ENCODE measurements around the gene GPD1L. TPM values are rescaled to one million over a fixed set of nuclear protein-coding genes. Genes with fewer than 3 reads are reported as not detected.

Gene GPD1L
- total and polyA plus RNA-seq, 8 donors = 16.5 to 79.0 (median 34.7) TPM

DNA sequence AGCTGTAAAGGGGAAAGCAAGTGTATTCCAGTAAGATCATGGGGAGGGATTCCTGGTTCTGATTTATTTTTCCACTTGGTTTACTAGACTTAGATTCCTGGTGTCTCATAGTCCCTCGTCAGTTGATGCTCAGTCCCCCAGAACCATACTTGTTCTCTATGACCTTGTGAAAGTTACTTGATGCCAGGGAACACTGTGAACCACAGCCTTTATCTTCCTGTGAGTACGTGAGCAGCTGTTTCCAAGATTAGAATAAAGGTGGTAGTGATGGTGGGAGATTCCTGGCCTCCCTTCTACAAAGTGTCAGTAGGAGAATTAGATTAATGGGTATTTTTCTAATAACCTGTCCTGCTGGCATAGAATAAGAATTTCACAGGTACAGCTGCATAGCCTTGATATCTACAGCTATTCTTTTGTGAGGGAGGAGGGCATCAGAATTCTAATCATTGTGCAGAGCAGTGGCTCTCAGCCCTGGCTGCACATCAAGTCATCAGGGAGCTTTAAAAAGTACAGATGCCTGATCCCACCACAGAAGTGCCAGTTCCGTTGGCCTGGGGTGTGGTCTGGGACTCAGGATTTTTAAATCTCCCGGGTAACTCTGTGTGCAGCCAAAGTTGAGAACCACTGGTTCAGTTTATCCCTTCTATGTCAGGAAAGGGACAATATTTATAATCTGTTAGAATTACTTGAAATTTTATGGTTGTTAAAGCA is 20.0 kb downstream of the GPD1L start:
- Histone ChIP-seq H3K27ac (no peak overlapping the region), H3K4me3 (no peak overlapping the region), H3K27me3 (no peaks in the 10 kb centered on the region), H3K36me3 (peaks cover 0 to 31% (median 30%) of the 10 kb centered on the region in 4 donors), H3K9me3 (no peaks in the 10 kb centered on the region), H3K4me1 (peaks cover 0 to 34% (median 6%) of the 10 kb centered on the region in 4 donors)
- DNase-seq = no peak
- TF ChIP-seq POLR2AphosphoS5 (IDR thresholded peaks at IDR 0.05) (no peak), CTCF (IDR thresholded peaks at IDR 0.05) (no peak), POLR2A (IDR thresholded peaks at IDR 0.05) (no peak), EP300 (IDR thresholded peaks at IDR 0.05) (no peak)
- intact Hi-C loops (cut with DNase I; ENCODE audit: low total_unique reads) = no loop called here
- 56 to 73% (median 66%) methylated on average over 4 of the region's 4 CpGs for WGBS, 5 donors

DNA sequence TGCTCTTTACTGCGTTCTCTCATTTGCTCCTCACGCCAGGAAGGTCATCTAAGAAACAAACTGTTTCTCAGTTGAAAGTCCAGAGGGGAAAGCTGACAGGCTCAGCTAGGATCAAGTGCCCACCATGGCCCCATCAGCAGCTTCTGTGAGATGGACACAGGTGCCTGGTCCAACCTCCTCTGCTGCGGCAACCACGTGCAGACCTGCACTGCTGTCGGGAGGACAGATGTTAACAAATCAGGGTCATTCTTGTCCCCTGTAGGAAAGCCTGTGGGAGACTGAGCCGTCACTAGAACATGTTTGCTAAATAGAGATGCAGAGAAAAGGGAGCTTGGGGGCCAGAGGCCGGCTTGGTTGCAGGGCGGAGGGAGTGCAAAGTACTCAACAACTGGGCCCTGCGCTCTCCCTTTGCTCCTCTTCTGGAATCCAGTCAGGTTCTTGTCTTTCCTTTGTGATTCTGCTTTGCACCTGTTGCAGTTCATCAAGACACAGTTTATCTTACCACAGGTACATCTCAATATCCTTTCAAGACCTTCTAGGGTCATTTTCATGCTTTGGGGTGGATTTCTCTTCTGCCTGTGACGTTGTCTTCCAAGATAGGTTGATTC is 20.9 kb downstream of the GPD1L start:
- 90 to 96% (median 94%) methylated on average over 10 of the region's 10 CpGs for WGBS, 5 donors
- Histone ChIP-seq H3K27ac (no peak overlapping the region), H3K4me3 (no peak overlapping the region), H3K9me3 (no peaks in the 10 kb centered on the region), H3K36me3 (peaks cover 0 to 34% (median 32%) of the 10 kb centered on the region in 4 donors), H3K4me1 (peaks cover 0 to 34% (median 6%) of the 10 kb centered on the region in 4 donors), H3K27me3 (no peaks in the 10 kb centered on the region)
- DNase-seq = no peak
- intact Hi-C loops (cut with DNase I; ENCODE audit: low total_unique reads) = no loop called here
- TF ChIP-seq CTCF (IDR thresholded peaks at IDR 0.05) = no peak
- no peak for TF ChIP-seq POLR2A (IDR thresholded peaks at IDR 0.05)
- TF ChIP-seq EP300 (IDR thresholded peaks at IDR 0.05) = no peak
- TF ChIP-seq POLR2AphosphoS5 (IDR thresholded peaks at IDR 0.05) = no peak

DNA sequence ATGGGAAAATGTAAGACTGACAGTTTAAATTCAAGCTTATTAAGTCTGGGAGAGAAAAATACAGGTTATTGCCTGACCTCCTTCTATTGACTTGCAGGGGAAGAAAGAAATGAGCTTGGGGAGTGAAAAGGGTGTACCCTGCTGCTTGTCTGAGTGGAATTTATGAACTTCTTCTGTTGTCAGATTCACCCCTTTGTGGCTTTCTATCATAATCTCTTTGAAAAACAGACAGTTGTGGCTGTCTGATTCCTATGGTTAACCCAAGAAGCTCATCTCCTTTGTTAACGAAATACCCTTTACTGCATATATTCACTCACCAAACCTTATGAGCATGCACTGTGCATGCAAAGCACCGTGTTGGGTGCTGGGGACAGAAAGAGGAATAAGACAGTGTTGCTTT is 22.5 kb downstream of the GPD1L start:
- H3K4me1 ChIP-seq = peaks cover 0 to 34% (median 6%) of the 10 kb centered on the region in 4 donors
- 86 to 98% (median 91%) methylated on average over 2 of the region's 2 CpGs for WGBS, 5 donors
- H3K36me3 ChIP-seq = peaks cover 0 to 40% (median 34%) of the 10 kb centered on the region in 4 donors
- TF ChIP-seq EP300 (IDR thresholded peaks at IDR 0.05) (no peak), CTCF (IDR thresholded peaks at IDR 0.05) (no peak), POLR2AphosphoS5 (IDR thresholded peaks at IDR 0.05) (no peak), POLR2A (IDR thresholded peaks at IDR 0.05) (no peak)
- no peak for DNase-seq
- intact Hi-C loops (cut with DNase I; ENCODE audit: low total_unique reads) = no loop called here
- no peaks in the 10 kb centered on the region for H3K27me3 ChIP-seq
- H3K4me3 ChIP-seq = no peak overlapping the region
- H3K27ac ChIP-seq = no peak overlapping the region
- H3K9me3 ChIP-seq = no peaks in the 10 kb centered on the region

DNA sequence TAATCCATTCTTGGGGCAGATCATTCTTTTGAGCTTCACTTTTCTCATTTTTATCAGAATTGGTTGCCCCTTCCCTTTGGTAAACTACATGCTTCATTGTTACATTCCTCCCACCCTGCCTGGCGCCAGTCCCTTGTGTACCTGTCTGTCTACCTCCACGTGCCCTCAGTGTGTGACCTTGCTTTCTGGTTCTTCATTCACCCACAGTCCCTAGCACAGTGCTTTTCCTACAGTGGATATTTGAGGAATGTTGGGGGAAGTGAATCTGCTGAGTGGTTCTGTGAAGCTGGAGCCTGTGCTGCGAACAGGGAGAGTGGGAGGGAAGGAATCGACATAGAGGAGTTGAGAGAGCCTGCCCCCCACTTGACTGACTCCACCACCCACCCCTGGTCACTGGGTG is 23.4 kb downstream of the GPD1L start:
- H3K27me3 ChIP-seq = no peaks in the 10 kb centered on the region
- intact Hi-C loops (cut with DNase I; ENCODE audit: low total_unique reads) = no loop called here
- 73 to 81% (median 76%) methylated on average over 4 of the region's 4 CpGs for WGBS, 5 donors

More for the DNA sequence above, 23.4 kb downstream of the GPD1L start:
- Histone ChIP-seq H3K4me3 (no peak overlapping the region), H3K9me3 (no peaks in the 10 kb centered on the region), H3K27ac (no peak overlapping the region), H3K36me3 (peaks cover 0 to 40% (median 37%) of the 10 kb centered on the region in 4 donors), H3K4me1 (peaks cover 0 to 33% (median 6%) of the 10 kb centered on the region in 4 donors)
- TF ChIP-seq EP300 (IDR thresholded peaks at IDR 0.05) (no peak), CTCF (IDR thresholded peaks at IDR 0.05) (no peak), POLR2AphosphoS5 (IDR thresholded peaks at IDR 0.05) (no peak), POLR2A (IDR thresholded peaks at IDR 0.05) (no peak)
- DNase-seq = no peak
